ENCODE results near the gene RPL41. TPM values are rescaled to one million over a fixed set of nuclear protein-coding genes. Genes with fewer than 3 reads are reported as not detected.
A peak's percentile ranks its signal among the peaks of the same experiment; 100 is the strongest.

RPL41 gene
- total and polyA plus RNA-seq, 5 donors, result 2,026 to 2,505 (median 2,284) TPM

- DNase-seq (peak; percentile 57 to 82 (median 76)), ATAC-seq (peak; percentile 60 to 87)
- Histone ChIP-seq H3K4me1 (ENCODE audit: control insufficient read depth, insufficient read depth, low read length) (peaks cover 5% of the 10 kb centered on the region), H3K9me3 (ENCODE audit: control insufficient read depth, low read length) (no peaks in the 10 kb centered on the region), H3K27ac (ENCODE audit: low read length) (peak overlapping the region; percentile 83), H3K27me3 (ENCODE audit: control insufficient read depth, insufficient read depth) (no peaks in the 10 kb centered on the region), H3K4me3 (ENCODE audit: low read length) (no peak overlapping the region)
- WGBS, result 64% methylated on average over 8 of the region's 8 CpGs
- intact Hi-C loops (cut with DNase I), result no loop called here
These were observed 27.4 kb downstream of the RPL41 start for GRCh38 chr12:56143870-56144269.

GRCh38 chr12:56145217-56145616, 28.8 kb downstream of the RPL41 start:
- Histone ChIP-seq H3K9me3 (ENCODE audit: control insufficient read depth, low read length) (no peaks in the 10 kb centered on the region), H3K27ac (ENCODE audit: low read length) (no peak overlapping the region), H3K4me1 (ENCODE audit: control insufficient read depth, insufficient read depth, low read length) (peaks cover 5% of the 10 kb centered on the region), H3K4me3 (ENCODE audit: low read length) (no peak overlapping the region), H3K27me3 (ENCODE audit: control insufficient read depth, insufficient read depth) (no peaks in the 10 kb centered on the region)
- 91% methylated on average over 3 of the region's 3 CpGs for WGBS
- intact Hi-C loops (cut with DNase I), result no loop called here
- DNase-seq (no peak), ATAC-seq (no peak)

GRCh38 chr12:56146492-56147460, 30.3 kb downstream of the RPL41 start:
- peak in 1 of 3 donors; percentile 38 for DNase-seq
- intact Hi-C loops (cut with DNase I), result no loop called here
- WGBS, result 61% methylated on average over 13 of the region's 13 CpGs
- Histone ChIP-seq H3K27me3 (ENCODE audit: control insufficient read depth, insufficient read depth) (no peaks in the 10 kb centered on the region), H3K9me3 (ENCODE audit: control insufficient read depth, low read length) (no peaks in the 10 kb centered on the region), H3K4me1 (ENCODE audit: control insufficient read depth, insufficient read depth, low read length) (peaks cover 6% of the 10 kb centered on the region), H3K27ac (ENCODE audit: low read length) (peak overlapping the region; percentile 82), H3K4me3 (ENCODE audit: low read length) (no peak overlapping the region)
- peak; percentile 32 to 48 for ATAC-seq

GRCh38 chr12:56150563-56150962, 34.1 kb downstream of the RPL41 start:
- Histone ChIP-seq H3K4me3 (ENCODE audit: low read length) (no peak overlapping the region), H3K27ac (ENCODE audit: low read length) (no peak overlapping the region), H3K9me3 (ENCODE audit: control insufficient read depth, low read length) (no peaks in the 10 kb centered on the region), H3K27me3 (ENCODE audit: control insufficient read depth, insufficient read depth) (no peaks in the 10 kb centered on the region), H3K4me1 (ENCODE audit: control insufficient read depth, insufficient read depth, low read length) (peaks cover 5% of the 10 kb centered on the region)
- WGBS, result 67% methylated on average over 3 of the region's 3 CpGs
- ATAC-seq (no peak), DNase-seq (no peak)
- intact Hi-C loops (cut with DNase I), result no loop called here

- peak in 1 of 3 donors; percentile 63 for DNase-seq
These were observed 35.3 kb downstream of the RPL41 start for GRCh38 chr12:56151672-56152131.

GRCh38 chr12:56152132-56152755, 35.8 kb downstream of the RPL41 start, which contains the start of gene MYL6B:
TSS of gene MYL6B (plus strand) at chr12:56152587. CDS start at chr12:56153919, 1,332 bp downstream.
- intact Hi-C loops (cut with DNase I), result no loop called here
- peaks cover 5% of the 10 kb centered on the region for H3K4me1 ChIP-seq (ENCODE audit: control insufficient read depth, insufficient read depth, low read length)
- no peaks in the 10 kb centered on the region for H3K9me3 ChIP-seq (ENCODE audit: control insufficient read depth, low read length)
- H3K4me3 ChIP-seq (ENCODE audit: low read length), result peak within 1 kb of the TSS; percentile 97
- peak within 1 kb of the TSS; percentile 74 for H3K27ac ChIP-seq (ENCODE audit: low read length)
- ATAC-seq, result peak; percentile 96
- no peaks in the 10 kb centered on the region for H3K27me3 ChIP-seq (ENCODE audit: control insufficient read depth, insufficient read depth)
- WGBS, result under 1% methylated on average over 37 of the region's 37 CpGs
- peak; percentile 95 to 98 (median 97) for DNase-seq

More at GRCh38 chr12:56151672-56152131, 35.3 kb downstream of the RPL41 start:
- 10% methylated on average over 12 of the region's 12 CpGs for WGBS
- H3K27me3 ChIP-seq (ENCODE audit: control insufficient read depth, insufficient read depth), result no peaks in the 10 kb centered on the region
- H3K27ac ChIP-seq (ENCODE audit: low read length), result peak overlapping the region; percentile 74
- peaks cover 5% of the 10 kb centered on the region for H3K4me1 ChIP-seq (ENCODE audit: control insufficient read depth, insufficient read depth, low read length)
- H3K9me3 ChIP-seq (ENCODE audit: control insufficient read depth, low read length), result no peaks in the 10 kb centered on the region
- intact Hi-C loops (cut with DNase I), result no loop called here
- ATAC-seq, result peak; percentile 15 to 31
- H3K4me3 ChIP-seq (ENCODE audit: low read length), result peak overlapping the region; percentile 97

DNA sequence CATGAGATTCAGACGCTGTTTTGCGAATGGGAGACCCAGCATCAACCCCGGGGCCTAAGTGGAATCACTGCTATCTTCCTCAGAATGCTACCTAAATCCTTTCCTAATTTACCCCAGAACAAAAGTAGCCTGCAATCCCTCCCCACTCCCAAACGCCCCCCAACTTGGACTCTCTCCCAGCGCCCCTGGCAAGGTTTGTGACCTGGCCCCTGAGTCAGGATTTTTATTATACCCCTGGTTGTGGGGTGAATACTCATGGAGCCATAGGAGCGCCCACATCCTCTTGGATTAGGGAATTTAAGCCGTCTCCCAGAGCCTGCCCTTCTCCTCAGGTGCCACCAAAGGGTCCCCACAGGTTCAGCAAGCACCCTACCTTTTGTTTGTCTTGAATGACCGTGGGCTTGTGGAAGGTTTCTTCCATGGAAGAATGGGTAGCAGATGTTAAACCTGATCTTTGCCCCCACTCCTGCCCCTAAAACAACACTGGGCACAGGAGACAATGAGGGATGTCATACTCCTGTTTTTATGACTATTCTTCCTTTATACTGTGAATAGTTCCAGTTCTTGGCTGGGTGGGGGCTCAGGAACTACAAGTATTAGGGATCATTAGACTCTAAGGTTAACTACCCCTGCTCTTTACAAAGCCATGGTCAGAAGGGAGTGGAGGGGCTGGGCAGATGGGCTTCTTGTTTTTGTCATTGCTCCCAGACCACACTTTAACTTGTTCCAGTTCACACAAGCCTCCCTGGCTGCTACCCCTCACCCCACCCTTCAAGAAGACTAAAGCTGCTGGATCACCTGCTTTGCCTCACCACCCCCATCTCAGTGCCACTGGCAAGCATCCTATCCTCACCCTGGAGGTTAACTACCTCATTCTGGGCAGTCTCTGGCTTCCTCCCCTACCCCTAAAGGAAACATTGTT, 36.6 kb downstream of the RPL41 start:
- intact Hi-C loops (cut with DNase I), result no loop called here
- Histone ChIP-seq H3K9me3 (ENCODE audit: control insufficient read depth, low read length) (no peaks in the 10 kb centered on the region), H3K4me1 (ENCODE audit: control insufficient read depth, insufficient read depth, low read length) (peaks cover 5% of the 10 kb centered on the region), H3K27ac (ENCODE audit: low read length) (peak overlapping the region; percentile 74), H3K4me3 (ENCODE audit: low read length) (peak overlapping the region; percentile 97), H3K27me3 (ENCODE audit: control insufficient read depth, insufficient read depth) (no peaks in the 10 kb centered on the region)
- ATAC-seq (no peak), DNase-seq (peak in 1 of 3 donors; percentile 49)
- 11% methylated on average over 8 of the region's 8 CpGs for WGBS

DNA sequence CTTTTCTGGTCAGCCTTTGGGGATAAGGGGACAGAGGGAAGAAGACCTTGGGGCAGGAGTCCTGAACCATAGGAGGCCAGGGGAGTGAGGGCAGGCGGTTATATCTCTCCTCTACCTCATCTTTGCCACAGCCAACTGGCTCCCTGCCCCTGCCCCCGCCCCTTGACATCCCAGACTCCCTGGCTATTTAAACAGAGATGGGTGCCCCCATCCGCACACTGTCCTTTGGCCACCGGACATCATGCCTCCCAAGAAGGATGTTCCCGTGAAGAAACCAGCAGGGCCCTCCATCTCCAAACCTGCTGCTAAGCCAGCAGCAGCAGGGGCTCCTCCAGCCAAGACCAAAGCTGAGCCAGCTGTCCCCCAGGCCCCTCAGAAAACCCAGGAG, 37.2 kb downstream of the RPL41 start:
- Histone ChIP-seq H3K9me3 (ENCODE audit: control insufficient read depth, low read length) (no peaks in the 10 kb centered on the region), H3K4me1 (ENCODE audit: control insufficient read depth, insufficient read depth, low read length) (peaks cover 5% of the 10 kb centered on the region), H3K27me3 (ENCODE audit: control insufficient read depth, insufficient read depth) (no peaks in the 10 kb centered on the region), H3K4me3 (ENCODE audit: low read length) (no peak overlapping the region), H3K27ac (ENCODE audit: low read length) (no peak overlapping the region)
- intact Hi-C loops (cut with DNase I), result no loop called here
- ATAC-seq (no peak), DNase-seq (peak in 1 of 3 donors; percentile 64)
- 72% methylated on average over 5 of the region's 5 CpGs for WGBS

GRCh38 chr12:56154246-56154771, 37.9 kb downstream of the RPL41 start:
- peaks cover 5% of the 10 kb centered on the region for H3K4me1 ChIP-seq (ENCODE audit: control insufficient read depth, insufficient read depth, low read length)
- DNase-seq (peak in 1 of 3 donors; percentile 10), ATAC-seq (no peak)
- no peak overlapping the region for H3K4me3 ChIP-seq (ENCODE audit: low read length)
- intact Hi-C loops (cut with DNase I), result no loop called here
- no peaks in the 10 kb centered on the region for H3K9me3 ChIP-seq (ENCODE audit: control insufficient read depth, low read length)
- H3K27me3 ChIP-seq (ENCODE audit: control insufficient read depth, insufficient read depth), result no peaks in the 10 kb centered on the region
- WGBS, result 97% methylated on average over 1 of the region's 1 CpG
- H3K27ac ChIP-seq (ENCODE audit: low read length), result no peak overlapping the region

- no peaks in the 10 kb centered on the region for H3K27me3 ChIP-seq (ENCODE audit: control insufficient read depth, insufficient read depth)
- ATAC-seq (no peak), DNase-seq (peak in 1 of 3 donors; percentile 18)
- no peaks in the 10 kb centered on the region for H3K9me3 ChIP-seq (ENCODE audit: control insufficient read depth, low read length)
- no peak overlapping the region for H3K27ac ChIP-seq (ENCODE audit: low read length)
- intact Hi-C loops (cut with DNase I), result loop anchor here in 1 of 4 donors (5.0 kb wide), 1 partner anchor 38 kb away; the partner anchor contains the start of genes RPL41 and ZC3H10
- H3K4me3 ChIP-seq (ENCODE audit: low read length), result no peak overlapping the region
- WGBS, result 88% methylated on average over 5 of the region's 5 CpGs
- peaks cover 5% of the 10 kb centered on the region for H3K4me1 ChIP-seq (ENCODE audit: control insufficient read depth, insufficient read depth, low read length)
These were observed 38.4 kb downstream of the RPL41 start for GRCh38 chr12:56154818-56155217.
